GM19324 (cell line): Measurements from ENCODE around the gene EP300.

ENCODE experiments used
- ATAC-seq: cut with Tn5 transposase; IDR thresholded peaks from one replicate; pipeline ENCODE4 v1.9.1; 2021; ENCODE audit warnings: mild to moderate bottlenecking, moderate library complexity; ENCODE audit not compliant: unreplicated experiment, low FRiP score

Gene EP300

DNA sequence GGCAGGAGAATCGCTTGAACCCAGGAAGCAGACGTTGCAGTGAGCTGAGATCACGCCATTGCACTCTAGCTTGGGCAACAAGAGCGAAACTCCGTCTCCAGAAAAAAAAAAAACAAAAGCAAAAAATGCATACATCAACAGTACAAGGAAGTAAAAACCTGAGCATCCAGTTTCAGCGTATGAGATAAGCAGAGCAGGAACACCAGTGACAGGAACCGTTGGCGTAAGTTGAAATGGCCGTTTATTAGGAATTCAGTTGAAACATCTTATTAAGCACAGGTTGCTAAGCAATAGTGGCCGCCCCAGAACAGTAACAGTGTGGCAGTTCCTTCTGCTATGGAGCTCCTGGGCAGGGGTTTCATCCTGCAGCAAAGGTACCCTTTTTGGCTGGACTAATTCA, 108.7 kb downstream of the EP300 start:
- no peak for ATAC-seq

DNA sequence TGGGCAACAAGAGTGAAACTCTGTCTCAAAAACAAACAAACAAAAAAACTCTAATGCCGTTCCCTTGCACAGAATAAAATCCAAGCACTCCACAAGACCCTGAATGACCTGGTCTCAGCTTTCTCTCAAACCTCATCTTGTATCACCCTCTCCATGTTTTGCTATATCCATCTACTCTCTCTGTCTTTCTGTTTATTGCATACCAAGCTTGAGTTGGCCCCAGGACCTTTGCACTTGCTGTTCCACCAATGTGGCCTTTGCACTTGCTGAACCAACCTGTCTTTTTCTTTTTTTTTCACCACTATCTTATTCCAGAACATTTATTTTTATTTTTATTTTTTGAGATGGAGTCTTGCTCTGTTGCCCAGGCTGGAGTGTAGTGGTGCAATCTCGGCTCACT, 110.7 kb downstream of the EP300 start:
- ATAC-seq = no peak

DNA sequence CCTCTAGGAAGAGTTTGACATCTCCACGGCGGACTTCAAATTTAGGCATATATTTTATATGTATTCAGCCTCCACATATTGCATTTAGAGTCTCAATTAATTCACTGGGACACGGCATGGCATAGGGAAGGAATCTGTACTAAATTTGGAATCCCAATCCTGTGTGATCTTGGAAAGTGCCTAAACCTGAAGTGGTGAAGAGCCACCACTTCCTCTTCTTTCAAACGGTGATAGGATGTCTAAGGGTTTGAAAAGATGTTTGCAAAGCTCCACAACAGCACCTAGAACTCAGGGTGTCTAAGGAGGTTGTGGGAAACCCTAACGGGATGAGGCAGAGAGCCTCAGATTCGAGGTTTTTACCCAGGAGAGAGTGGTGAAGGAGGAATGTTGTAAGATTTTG, 111.7 kb downstream of the EP300 start:
- no peak for ATAC-seq

DNA sequence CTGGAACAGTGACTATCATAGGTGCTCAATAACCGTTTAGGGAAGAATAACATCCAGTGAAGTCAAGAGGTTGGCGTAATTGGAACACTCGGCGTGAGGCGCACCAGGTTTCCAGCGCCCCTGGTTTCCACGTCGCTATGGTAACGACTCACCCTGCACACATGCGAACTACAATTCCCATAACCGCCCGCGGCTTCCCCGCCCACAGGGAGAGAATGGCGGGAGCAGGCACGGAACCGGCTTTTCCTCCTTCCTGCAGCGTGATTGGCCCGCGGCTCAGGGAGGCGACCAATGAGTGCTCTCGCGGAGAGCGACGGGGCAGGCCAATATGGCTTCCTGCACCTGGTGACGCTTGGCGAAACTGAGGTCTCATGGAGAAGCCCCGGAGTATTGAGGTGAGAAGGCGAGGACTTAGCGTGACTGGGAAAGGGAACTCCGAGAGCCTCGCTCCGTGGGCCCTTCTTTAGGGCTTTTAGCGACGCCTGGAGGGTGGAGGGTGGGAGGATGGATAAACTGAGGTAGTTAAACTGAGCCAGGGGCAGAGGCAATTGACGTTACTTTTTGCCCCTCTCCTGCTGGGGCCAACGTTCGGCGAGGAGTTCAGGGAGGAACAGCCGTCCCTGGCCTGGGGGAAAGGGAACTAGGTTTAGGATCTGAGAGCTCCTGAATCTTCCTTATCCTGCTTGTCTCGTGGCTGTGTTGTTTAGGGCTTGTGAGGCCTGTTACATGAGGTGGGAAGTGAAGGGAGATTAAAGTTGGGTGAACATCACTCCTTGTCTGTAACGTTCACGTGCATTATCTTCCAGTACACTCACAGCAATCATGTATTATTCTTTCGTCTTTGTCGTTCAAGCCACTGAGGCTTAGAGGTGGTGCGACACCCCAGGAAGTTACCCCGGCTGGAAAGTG, 112.9 kb downstream of the EP300 start, which contains the start of gene L3MBTL2:
TSS of gene L3MBTL2 (plus strand) at position 321 of the 909 bp plus-strand sequence. CDS start at position 372, 51 bp downstream.
- ATAC-seq = peak; percentile 94

DNA sequence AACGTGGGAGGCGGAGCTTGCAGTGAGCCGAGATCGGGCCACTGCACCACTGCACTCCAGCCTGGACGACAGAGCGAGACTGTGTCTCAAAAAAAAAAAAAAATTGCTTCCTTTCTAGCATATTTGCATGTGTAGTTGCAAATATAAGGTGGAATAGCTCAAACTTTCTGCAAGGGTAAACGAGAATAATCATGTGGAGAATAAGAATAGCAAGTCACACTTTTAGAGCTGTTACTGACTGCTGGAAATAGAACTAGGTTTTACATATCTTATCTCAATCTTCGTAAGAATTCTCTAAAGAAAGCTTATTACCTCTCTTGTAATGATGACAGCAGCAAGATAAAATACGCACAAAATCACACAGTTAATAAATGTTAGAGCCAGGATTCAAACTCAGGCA, 114.3 kb downstream of the EP300 start:
- no peak for ATAC-seq

DNA sequence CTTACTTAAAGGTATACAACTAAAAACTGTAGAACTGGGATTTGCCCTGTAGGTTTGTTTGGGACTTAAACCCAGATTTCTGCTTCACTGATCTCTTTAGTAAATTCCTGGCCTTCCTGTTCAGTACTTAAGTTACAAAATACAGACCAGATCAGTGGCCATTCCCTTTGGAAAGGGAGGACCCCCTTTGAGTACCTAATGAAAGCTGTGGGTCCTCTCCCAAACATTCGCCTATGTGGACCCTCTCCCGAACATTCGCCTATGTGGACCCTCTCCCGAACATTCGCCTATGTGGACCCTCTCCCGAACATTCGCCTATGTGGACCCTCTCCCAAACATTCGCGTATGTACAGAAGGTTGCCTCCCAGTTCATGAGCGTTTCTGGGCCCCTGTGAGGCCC, 123.0 kb downstream of the EP300 start:
- no peak for ATAC-seq

DNA sequence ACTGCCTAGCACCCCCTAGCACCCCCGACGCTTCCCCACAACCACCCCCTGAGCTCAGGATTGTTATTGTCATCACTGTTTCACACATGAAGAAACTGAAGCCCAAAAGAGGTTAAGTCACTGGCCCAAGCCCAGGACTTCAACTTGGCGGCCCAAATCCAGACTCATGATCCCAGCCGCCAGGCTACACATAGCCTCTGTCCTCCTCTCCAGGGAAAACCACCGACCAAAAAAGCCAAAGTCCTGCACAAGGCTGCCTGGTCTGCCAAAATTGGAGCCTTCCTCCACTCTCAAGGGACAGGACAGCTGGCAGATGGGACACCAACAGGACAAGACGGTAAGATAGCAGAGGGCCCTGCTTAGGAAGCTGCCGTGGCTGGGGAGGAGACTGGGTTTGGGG, 123.5 kb downstream of the EP300 start:
- ATAC-seq = no peak

DNA sequence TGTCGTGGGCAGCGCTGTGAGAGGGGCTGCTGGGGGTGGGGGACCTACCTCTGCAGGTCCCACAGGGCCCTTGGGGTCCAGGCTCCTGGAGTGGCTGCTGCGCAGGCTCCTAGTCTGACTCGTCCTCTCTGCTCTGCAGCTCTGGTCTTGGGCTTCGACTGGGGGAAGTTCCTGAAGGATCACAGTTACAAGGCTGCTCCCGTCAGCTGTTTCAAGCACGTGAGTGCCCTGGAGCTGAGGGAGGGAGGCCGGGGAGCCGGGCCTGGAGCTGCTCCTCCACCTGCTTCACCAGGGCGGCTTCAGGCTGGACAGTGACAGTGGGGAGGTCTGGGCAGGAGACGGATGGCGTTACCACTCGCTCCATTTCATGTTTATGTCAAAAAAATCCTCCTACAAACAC, 124.6 kb downstream of the EP300 start:
- ATAC-seq = no peak

DNA sequence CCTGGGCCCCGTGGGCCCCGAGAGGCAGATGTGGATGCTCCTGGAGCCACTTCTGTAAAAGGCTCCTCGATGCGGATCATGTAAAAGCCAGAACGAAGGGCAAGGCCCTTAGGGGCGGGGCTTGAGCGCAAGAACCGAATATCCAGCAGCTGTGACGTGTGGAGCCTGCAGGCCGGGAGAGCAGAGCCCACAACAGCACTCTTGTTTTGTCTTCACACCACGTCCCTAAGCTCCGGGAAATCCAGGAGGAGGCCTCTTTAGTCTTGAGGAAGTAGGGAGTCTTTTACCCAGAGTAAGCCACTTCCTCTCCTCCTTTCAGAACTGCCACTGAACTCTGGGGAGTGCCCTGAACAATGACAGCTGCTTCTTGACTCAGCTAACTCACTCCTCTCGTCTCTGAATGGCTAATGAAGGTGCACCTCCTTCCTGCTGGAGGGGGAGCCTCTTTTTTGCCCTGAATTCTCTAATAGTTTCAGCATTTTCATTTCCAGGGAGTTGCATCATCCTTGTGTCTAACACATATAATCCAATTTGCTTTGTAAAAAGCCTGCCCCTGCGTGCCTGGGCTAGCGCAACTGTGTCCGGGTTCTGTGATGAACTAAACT, 125.3 kb downstream of the EP300 start:
- no peak for ATAC-seq

DNA sequence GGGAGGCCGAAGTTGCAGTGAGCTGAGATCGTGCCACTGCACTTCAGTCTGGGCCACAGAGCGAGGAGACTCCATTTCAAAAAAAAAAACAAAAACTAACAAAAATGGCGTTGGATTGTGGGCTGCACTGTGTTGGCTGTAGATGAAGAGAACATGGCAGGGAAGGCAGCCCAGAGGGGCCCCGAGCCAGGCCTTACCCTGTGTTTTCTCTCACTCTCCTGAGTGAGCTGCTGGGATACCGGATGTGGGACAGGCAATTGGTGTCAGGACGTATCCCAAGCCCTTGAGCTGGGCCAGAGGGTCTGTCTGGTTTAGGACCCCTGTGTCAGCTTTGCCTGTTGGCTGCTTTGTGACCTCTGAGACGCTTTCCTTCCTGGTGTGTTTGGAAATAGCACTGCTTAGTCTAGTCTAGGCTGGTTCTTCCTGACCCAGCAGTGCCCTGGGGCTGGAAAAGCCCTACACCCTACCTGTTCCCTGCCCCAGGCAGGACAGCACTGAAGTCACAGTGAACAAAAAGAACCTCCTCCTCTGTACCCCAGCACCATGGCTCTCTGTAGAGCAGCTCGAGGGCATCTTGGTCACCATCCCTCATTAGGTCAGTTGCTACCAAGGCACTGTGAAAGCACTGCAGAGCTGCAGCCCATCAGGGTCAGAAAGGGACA, 130.6 kb downstream of the EP300 start:
- ATAC-seq = no peak

DNA sequence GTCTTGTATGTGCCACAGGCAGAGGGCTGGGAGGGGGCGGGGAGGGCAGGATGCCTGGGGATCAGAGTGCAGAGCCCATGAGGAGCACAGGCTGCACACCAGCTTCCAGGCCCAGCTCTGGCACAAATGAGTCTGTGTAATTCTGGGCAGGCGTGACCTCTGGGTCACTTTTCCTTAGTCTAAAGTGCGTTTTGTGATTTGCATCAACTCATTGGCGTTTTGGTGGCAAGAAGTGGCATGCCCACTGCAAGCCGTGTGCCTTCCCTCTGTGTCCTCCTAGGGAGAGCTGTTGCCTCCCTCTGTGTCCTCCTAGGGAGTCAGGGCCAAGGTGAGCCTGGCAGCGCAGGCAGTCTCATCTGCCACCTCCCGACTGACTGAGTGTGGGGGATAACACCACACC, 131.1 kb downstream of the EP300 start:
- ATAC-seq = no peak

DNA sequence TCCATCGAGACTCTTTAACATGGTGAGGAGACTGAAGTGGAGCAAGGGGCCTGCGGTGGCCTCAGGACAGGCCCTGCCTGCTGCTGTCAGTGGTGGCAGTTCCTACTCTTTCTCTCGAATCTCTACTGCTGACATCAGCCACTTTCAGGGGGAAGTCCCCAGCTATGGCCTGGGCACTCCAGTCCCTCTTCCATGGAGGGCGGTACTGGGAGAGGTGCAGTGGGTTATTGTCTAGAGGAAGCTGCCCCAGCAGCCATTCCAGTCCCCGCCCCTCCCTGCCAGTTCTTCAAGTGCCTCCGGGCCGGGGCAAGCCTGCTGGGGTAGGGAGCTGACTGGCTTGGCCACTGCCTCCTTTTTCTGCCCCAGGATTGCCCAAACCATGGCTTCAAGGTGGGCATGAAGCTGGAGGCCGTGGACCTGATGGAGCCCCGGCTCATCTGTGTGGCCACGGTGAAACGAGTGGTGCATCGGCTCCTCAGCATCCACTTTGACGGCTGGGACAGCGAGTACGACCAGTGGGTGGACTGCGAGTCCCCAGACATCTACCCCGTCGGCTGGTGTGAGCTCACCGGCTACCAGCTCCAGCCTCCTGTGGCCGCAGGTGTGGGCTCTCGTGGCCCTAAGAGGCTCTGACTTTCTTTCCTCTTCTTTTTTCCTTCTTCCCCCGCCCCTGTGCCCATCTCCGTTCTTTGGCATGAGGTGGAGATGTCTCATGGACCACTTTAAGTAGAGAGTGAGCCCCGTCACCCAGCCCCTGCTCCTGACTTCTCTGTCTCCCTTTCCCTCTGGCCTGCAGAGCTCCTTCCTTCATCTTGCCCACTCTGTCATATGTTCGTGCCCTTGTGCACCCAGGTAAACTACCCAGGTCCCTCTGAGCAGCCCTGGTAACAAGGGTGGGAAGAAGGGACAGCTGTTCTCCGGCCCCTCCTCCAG, 134.6 kb downstream of the EP300 start:
- ATAC-seq = no peak

DNA sequence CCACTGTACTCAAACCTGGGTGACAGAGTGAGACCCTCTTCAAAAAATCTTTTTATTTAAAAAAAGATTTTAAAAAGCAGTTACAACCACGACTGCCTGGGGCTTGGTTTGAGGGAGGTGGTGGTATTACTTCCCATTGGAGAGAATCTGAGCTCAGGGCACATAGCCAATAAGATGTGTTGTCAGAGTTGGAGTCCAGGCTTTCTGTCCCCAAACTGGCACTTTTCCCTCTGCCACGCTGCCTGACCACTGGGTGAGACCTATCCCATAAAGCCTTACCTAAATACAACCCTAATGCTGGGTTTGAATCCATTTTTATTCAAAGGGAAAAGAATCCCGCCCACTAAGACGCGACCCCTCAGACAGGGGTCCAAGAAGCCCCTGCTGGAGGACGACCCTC, 136.8 kb downstream of the EP300 start:
- ATAC-seq = no peak
